Psoas muscle (tissue), 8 donors: Measurements from ENCODE around the gene KLHL30. TPM values are rescaled to one million over a fixed set of nuclear protein-coding genes. Genes with fewer than 3 reads are reported as not detected.

Experiments
- ATAC-seq, 4 donors: fragments of 200-7000 bp; cut with Tn5 transposase; one replicate each; pipeline ENCODE4 v1.9.1; 2020; ENCODE audit warnings: moderate library complexity in 3 of 4, mild to moderate bottlenecking in 2 of 4
- DNase-seq, 2 donors: peaks; one replicate each; pipeline ENCODE4 v3.0.0-alpha.2; 2020
- H3K27ac ChIP-seq: fragments of 200-600 bp; one replicate; pipeline ENCODE4 v1.8.0; 2022
- H3K27me3 ChIP-seq, 3 donors: fragments of 200-600 bp in 1 of 3; one replicate each; pipeline versions ENCODE4 v1.6.1 to v1.8.0; 2013 to 2022; ENCODE audit warnings: low read length in 2 of 3, mild to moderate bottlenecking in 2 of 3, moderate library complexity in 1 of 3; ENCODE audit not compliant: insufficient read depth in 3 of 3
- H3K36me3 ChIP-seq, 2 donors: fragments of 200-600 bp in 1 of 2; one replicate each; pipeline versions ENCODE4 v1.6.1 to v1.8.0; 2013 to 2022; ENCODE audit warnings: low read depth in 1 of 2, mild to moderate bottlenecking in 1 of 2, moderate library complexity in 1 of 2; ENCODE audit not compliant: insufficient read depth in 1 of 2
- H3K4me1 ChIP-seq: fragments of 200-600 bp; one replicate; pipeline ENCODE4 v1.8.0; 2022
- H3K4me3 ChIP-seq: fragments of 200-600 bp; one replicate; pipeline ENCODE4 v1.8.0; 2022; ENCODE audit warnings: mild to moderate bottlenecking
- H3K9me3 ChIP-seq: fragments of 200-600 bp; one replicate; pipeline ENCODE4 v1.8.0; 2022
- WGBS, 3 donors: extraction: QIAGEN DNeasy Blood & Tissue Kit; methylation state at CpG; one replicate each; pipeline versions ENCODE4 v1.1.6 to v1.1.7; 2013; 5-methylcytosine and 5-hydroxymethylcytosine counted together
- intact Hi-C, 2 donors: fragments of 100-400 bp; cut with DNase I; formaldehyde crosslinking; loops; one replicate each; pipeline versions ENCODE4 v1.11.0 to v1.14.2; 2022
- polyA plus RNA-seq, 3 donors: library from polyadenylated mRNA; stranded (reverse); fragments of 200-250 nt; gene quantifications; one replicate each; pipeline ENCODE4 v1.2.3, GENCODE V29; 2013
- total RNA-seq, 4 donors: library from RNA; stranded (reverse); fragmentation: NEBNext Ultra II Directional in 2 of 4; extraction: Animal tissue kit (Norgen Biotek cat#: 25700) in 2 of 4; gene quantifications; one replicate each; pipeline versions ENCODE4 v1.2.1 to v1.2.4, GENCODE V29; 2021 to 2023
- TF ChIP-seq, protein P1 (sequence below): fragments of 200-600 bp; IDR thresholded peaks from one replicate; pipeline ENCODE4 v1.8.0; 2022; ENCODE audit warnings: antibody characterized with exemption
- donor health status: healthy with polysubstance abuse.
- donor health status: DM: no; HTN: no; CAD: no; lungs with moderate emphysema.
- donor health status: Bipolar disorder and iron deficiency.
- donor health status: healthy.
- donor health status: DM: yes; HTN: yes; CAD: no.
- donor health status: DM: no; HTN: no; CAD: no.
- donor health status: DM: no; HTN: no; CAD: no.
- donor health status: DM: yes; HTN: yes; CAD: no.

KLHL30 gene
- total and polyA plus RNA-seq, 7 donors, result 67.7 to 175 (median 121) TPM

DNA sequence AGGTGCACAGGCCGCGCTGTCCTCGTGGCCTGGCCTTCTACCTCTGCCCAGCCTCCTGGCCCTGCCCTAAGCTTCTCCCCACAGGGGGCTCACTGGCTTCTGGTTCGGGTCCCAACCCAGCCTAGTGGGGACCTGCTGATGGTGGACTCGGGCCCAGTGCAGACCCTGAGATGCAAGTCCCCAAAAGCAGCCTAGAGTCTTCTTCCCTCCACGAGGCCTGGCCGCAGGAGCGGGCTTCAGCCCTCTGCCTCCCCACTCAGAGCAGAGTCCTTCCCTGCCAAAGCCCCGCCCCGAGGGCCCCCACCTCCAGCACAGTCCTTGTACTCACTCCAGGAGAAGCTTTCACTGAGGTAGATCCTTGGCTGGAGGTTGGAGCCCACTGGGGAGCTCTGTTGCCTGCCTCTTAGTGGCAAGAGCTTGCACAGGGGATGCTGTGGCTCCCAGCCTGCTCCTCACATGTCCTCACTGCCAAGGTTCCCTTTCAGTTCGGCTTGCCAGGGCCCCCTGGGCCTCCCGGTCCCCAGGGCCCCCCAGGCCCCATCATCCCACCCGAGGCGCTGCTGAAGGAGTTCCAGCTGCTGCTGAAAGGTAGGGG is 23.9 kb downstream of the KLHL30 start:
- ATAC-seq, result no peak
- DNase-seq, result peak in 1 of 2 donors; percentile 55
- peaks cover 12% of the 10 kb centered on the region for H3K4me1 ChIP-seq
- H3K27me3 ChIP-seq, result peaks cover 0 to 28% (median 5%) of the 10 kb centered on the region in 3 donors
- 80 to 87% (median 81%) methylated on average over 14 of the region's 14 CpGs for WGBS, 3 donors
- TF ChIP-seq, protein P1, sequence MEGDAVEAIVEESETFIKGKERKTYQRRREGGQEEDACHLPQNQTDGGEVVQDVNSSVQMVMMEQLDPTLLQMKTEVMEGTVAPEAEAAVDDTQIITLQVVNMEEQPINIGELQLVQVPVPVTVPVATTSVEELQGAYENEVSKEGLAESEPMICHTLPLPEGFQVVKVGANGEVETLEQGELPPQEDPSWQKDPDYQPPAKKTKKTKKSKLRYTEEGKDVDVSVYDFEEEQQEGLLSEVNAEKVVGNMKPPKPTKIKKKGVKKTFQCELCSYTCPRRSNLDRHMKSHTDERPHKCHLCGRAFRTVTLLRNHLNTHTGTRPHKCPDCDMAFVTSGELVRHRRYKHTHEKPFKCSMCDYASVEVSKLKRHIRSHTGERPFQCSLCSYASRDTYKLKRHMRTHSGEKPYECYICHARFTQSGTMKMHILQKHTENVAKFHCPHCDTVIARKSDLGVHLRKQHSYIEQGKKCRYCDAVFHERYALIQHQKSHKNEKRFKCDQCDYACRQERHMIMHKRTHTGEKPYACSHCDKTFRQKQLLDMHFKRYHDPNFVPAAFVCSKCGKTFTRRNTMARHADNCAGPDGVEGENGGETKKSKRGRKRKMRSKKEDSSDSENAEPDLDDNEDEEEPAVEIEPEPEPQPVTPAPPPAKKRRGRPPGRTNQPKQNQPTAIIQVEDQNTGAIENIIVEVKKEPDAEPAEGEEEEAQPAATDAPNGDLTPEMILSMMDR, result no peak
- peaks cover 0 to 2% of the 10 kb centered on the region in 2 donors for H3K36me3 ChIP-seq
- no peak overlapping the region for H3K27ac ChIP-seq
- H3K4me3 ChIP-seq, result no peak overlapping the region
- no peaks in the 10 kb centered on the region for H3K9me3 ChIP-seq
- intact Hi-C loops, result loop anchor here (5.0 kb wide), 1 partner anchor 100 kb away; no protein-coding TSS in a partner anchor

DNA sequence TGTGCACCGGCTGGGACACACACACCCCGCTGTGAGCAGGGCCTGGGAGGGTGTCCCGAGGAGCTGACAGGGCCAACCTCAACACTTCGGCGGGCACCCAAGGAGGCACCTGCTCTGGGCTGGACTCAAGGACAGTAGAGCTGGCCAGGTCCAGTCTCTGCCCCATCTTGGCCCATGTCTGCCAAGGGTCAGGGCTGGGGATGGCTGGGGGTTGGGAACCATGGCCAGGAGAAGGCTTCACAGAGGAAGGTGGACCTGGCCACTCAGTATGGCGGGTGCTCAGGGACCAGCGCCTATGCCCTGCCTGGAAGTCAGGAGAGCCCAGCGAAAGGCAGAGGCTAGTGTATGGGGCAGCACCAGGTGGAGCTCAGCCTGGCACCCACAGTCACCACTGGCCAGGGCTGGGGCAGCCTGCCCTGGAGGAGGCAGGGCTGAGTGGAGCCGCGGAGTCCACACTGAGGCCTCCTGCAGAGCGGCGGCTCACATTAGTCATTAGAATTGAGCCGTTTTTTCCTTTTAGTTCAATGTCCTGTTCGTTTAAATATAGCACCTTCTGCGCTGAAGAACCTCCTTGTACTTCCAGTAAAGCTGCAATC is 24.5 kb downstream of the KLHL30 start:
- Histone ChIP-seq H3K4me3 (no peak overlapping the region), H3K4me1 (peaks cover 12% of the 10 kb centered on the region), H3K36me3 (peaks cover 0 to 8% of the 10 kb centered on the region in 2 donors), H3K27ac (no peak overlapping the region), H3K27me3 (peaks cover 0 to 27% (median 5%) of the 10 kb centered on the region in 3 donors), H3K9me3 (no peaks in the 10 kb centered on the region)
- intact Hi-C loops, result loop anchor here (5.0 kb wide), 1 partner anchor 99 kb away; no protein-coding TSS in a partner anchor
- ATAC-seq (no peak), DNase-seq (peak in 1 of 2 donors; percentile 13)
- 61 to 72% (median 70%) methylated on average over 15 of the region's 15 CpGs for WGBS, 3 donors
- TF ChIP-seq, protein P1, result no peak

DNA sequence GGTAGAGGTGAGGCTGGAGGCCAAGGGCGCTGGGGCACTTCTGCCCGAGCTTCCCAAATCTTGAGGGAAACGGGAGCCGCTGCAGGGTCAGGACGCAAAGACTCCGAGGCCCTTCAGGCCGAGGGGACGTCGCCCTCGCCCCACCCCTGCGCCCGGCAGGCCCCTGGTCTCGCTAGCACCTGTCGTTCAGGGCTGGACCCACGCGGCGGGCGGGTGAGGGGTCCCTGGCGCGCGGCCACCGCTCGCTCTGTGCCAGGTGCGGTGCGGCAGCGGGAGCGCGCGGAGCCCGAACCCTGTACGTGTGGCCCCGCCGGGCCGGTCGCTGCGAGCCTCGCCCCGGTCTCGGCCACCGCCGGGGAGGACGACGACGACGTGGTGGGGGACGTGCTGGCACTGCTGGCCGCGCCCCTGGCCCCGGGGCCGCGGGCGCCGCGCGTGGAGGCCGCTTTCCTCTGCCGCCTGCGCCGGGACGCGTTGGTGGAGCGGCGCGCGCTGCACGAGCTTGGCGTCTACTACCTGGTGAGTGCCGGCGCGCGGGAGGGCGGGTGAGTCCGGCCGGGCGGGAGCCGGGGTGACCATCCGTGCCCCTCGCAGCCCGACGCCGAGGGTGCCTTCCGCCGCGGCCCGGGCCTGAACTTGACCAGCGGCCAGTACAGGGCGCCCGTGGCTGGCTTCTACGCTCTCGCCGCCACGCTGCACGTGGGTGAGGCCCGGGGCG is 25.2 kb downstream of the KLHL30 start:
- Histone ChIP-seq H3K27me3 (peaks cover 0 to 21% (median 5%) of the 10 kb centered on the region in 3 donors), H3K36me3 (peaks cover 0 to 15% of the 10 kb centered on the region in 2 donors), H3K27ac (no peak overlapping the region), H3K9me3 (no peaks in the 10 kb centered on the region), H3K4me3 (no peak overlapping the region), H3K4me1 (peaks cover 5% of the 10 kb centered on the region)
- 21 to 40% (median 29%) methylated on average over 58 to 95 of the region's 95 CpGs for WGBS, 3 donors
- ATAC-seq (no peak), DNase-seq (peak in 1 of 2 donors; percentile 23)
- intact Hi-C loops, result loop anchor here (5.0 kb wide), 1 partner anchor 99 kb away; no protein-coding TSS in a partner anchor
- TF ChIP-seq, protein P1, result no peak

DNA sequence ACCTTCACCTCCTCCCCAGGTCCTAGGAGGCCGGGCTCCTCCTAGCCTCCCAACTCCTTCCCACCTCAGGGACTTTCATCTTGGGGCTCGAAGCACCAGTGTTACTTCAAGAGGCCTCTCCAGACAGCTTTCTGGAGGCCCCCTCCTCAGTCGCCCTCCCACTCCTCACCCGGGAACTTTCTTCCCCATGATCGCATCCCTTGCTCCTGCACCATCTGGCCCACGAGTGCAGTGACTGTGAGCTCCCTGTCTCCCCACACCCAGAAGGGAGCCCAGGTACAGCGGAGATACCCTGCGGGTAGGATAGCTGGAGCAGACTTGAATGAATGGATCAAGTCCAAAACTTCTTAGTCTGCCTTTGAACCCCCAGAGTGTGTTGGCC is 26.4 kb downstream of the KLHL30 start:
- H3K27me3 ChIP-seq, result peaks cover 0 to 14% (median 0%) of the 10 kb centered on the region in 3 donors
- H3K9me3 ChIP-seq, result no peaks in the 10 kb centered on the region
- TF ChIP-seq, protein P1, result no peak
- no peak for ATAC-seq
- 93 to 94% (median 94%) methylated on average over 8 of the region's 8 CpGs for WGBS, 3 donors
- peaks cover 9% of the 10 kb centered on the region for H3K4me1 ChIP-seq
- no peak overlapping the region for H3K27ac ChIP-seq
- no peak for DNase-seq
- H3K4me3 ChIP-seq, result no peak overlapping the region
- peaks cover 3 to 26% of the 10 kb centered on the region in 2 donors for H3K36me3 ChIP-seq
- intact Hi-C loops, result loop anchor here (5.0 kb wide), 1 partner anchor 97 kb away; no protein-coding TSS in a partner anchor
